ENCODE measurements around the gene ELMO1.

DNA sequence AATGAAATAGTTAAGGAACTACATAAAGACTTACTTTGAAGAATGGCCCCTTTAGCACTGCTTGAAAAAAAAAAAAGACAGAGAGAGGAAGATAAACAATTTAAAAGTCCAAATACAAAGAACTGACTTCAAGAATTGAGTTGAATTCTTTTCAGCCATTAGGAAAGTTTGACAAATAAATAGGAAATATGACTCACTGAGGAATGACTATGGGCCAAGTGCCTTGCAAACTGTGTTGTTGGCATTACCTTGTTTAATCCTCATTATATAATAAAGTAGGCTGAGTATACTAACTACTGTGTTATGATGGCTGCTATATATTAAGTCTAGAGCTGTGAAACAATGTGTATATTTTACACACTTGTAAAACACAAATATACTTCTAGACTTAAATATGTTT is 151.1 kb downstream of the ELMO1 start:
- TF ChIP-seq SP1 (IDR thresholded peaks at IDR 0.05): no peak
- TF ChIP-seq BHLHE40 (IDR thresholded peaks at IDR 0.05; ENCODE audit: borderline replicate concordance): no peak
- no peak for TF ChIP-seq ARNT (IDR thresholded peaks at IDR 0.05)
- TF ChIP-seq HDGF (IDR thresholded peaks at IDR 0.05; ENCODE audit: borderline replicate concordance): no peak
- TF ChIP-seq FOXA1 (IDR thresholded peaks at IDR 0.05): no peak
- no peak for TF ChIP-seq FOXK2 (IDR thresholded peaks at IDR 0.05)
- no peak for TF ChIP-seq NFRKB (IDR thresholded peaks at IDR 0.05)
- no peak for TF ChIP-seq LEF1 (IDR thresholded peaks at IDR 0.05; ENCODE audit: borderline replicate concordance)
- TF ChIP-seq ZNF384 (IDR thresholded peaks at IDR 0.05): no peak
- no peak for TF ChIP-seq SUZ12 (IDR thresholded peaks at IDR 0.05)
